Prostate gland (tissue), 2 donors: ENCODE data around the gene FAM83B.

Experiments
- CTCF ChIP-seq, 4 experiments: fragments of 200-600 bp in 2 of 4; fragments of 450-650 bp in 2 of 4; sonication (generic) in 2 of 4; IDR thresholded peaks; 1 replicate in 3 of 4; 2 replicates in 1 of 4; pipeline ENCODE4 v1.5.1; 2016 to 2019; ENCODE audit warnings: antibody characterized with exemption in 4 of 4, mild to moderate bottlenecking in 2 of 4, moderate library complexity in 2 of 4
- POLR2A ChIP-seq: fragments of 450-650 bp; IDR thresholded peaks from one replicate; pipeline ENCODE4 v1.6.1; 2016; ENCODE audit warnings: antibody characterized with exemption, mild to moderate bottlenecking
- POLR2AphosphoS5 ChIP-seq: sonication (generic); formaldehyde crosslinking; IDR thresholded peaks from one replicate; pipeline ENCODE4 v1.6.1; 2017; ENCODE audit warnings: antibody characterized with exemption

GRCh38 chr6:54935739-54936138 lies 89.2 kb downstream of the FAM83B start:
- no peak for TF ChIP-seq POLR2AphosphoS5
- no peak for TF ChIP-seq CTCF (IDR thresholded peaks at IDR 0.05)
- no peak for TF ChIP-seq POLR2A
